Hypothalamus (tissue), 51 donors: ENCODE measurements around the gene MASTL.

Experiments used
- DNase-seq, 51 donors: peaks; one replicate each; lab custom pipeline; 2025; lab: John Stamatoyannopoulos, UW

MASTL gene

GRCh38 chr10:27225011-27225590, 69.9 kb downstream of the MASTL start:
- no peak for DNase-seq

- no peak for DNase-seq
These were observed 70.6 kb downstream of the MASTL start for GRCh38 chr10:27225642-27226257.

GRCh38 chr10:27230022-27230421, 74.9 kb downstream of the MASTL start:
- DNase-seq = no peak

- DNase-seq = no peak
These were observed 80.6 kb downstream of the MASTL start for GRCh38 chr10:27235706-27236105.
